DND-41 (cell line): ENCODE results near the gene LARP1B.

Experiments
- ATAC-seq: fragments of 200-7000 bp; cut with Tn5 transposase; 3 replicates; pipeline ENCODE4 v1.9.1; 2021; ENCODE audit warnings: low read depth; ENCODE audit not compliant: insufficient read depth
- DNase-seq: peaks from one replicate; pipeline ENCODE4 v3.0.0-alpha.2; 2020
- H2AFZ ChIP-seq: 2 replicates; pipeline ENCODE4 v1.6.0; 2012; ENCODE audit warnings: low read depth, low read length
- H3K27ac ChIP-seq: 2 replicates; pipeline ENCODE4 v1.5.1; 2012; ENCODE audit warnings: low read length, inconsistent platforms
- H3K27me3 ChIP-seq: fragments of 200-600 bp; sonication (generic); 2 replicates; pipeline ENCODE4 v1.6.0; 2012; ENCODE audit warnings: low read length, mild to moderate bottlenecking, inconsistent platforms; ENCODE audit not compliant: insufficient read depth, poor library complexity
- H3K36me3 ChIP-seq: 2 replicates; pipeline ENCODE4 v1.5.1; 2012; ENCODE audit warnings: low read length, inconsistent platforms; ENCODE audit not compliant: insufficient read depth
- H3K4me1 ChIP-seq: 2 replicates; pipeline ENCODE4 v1.5.1; 2012; ENCODE audit warnings: mild to moderate bottlenecking, low read length; ENCODE audit not compliant: insufficient read depth
- H3K4me2 ChIP-seq: 2 replicates; pipeline ENCODE4 v1.6.0; 2012; ENCODE audit warnings: mild to moderate bottlenecking, moderate library complexity, low read length, inconsistent platforms; ENCODE audit not compliant: insufficient read depth
- H3K4me3 ChIP-seq, 2 experiments: fragments of 200-600 bp in 1 of 2; shearing (Covaris generic) in 1 of 2; 2 replicates each; pipeline ENCODE4 v1.5.1; 2012 to 2016; ENCODE audit warnings: inconsistent platforms in 2 of 2, low read length in 2 of 2, mild to moderate bottlenecking in 2 of 2, low read depth in 1 of 2, moderate library complexity in 1 of 2
- H3K79me2 ChIP-seq: 2 replicates; pipeline ENCODE4 v1.6.0; 2012; ENCODE audit warnings: low read length, inconsistent platforms; ENCODE audit not compliant: insufficient read depth
- H3K9ac ChIP-seq: 2 replicates; pipeline ENCODE4 v1.6.0; 2012; ENCODE audit warnings: low read depth, mild to moderate bottlenecking, inconsistent platforms, low read length, moderate library complexity
- H3K9me3 ChIP-seq: 2 replicates; pipeline ENCODE4 v1.5.1; 2012; ENCODE audit warnings: low read length, moderate library complexity, mild to moderate bottlenecking, inconsistent platforms; ENCODE audit not compliant: insufficient read depth, severe bottlenecking
- H4K20me1 ChIP-seq: 2 replicates; pipeline ENCODE4 v1.6.0; 2012; ENCODE audit warnings: low read length; ENCODE audit not compliant: insufficient read depth
- CTCF ChIP-seq: IDR thresholded peaks from 2 replicates; pipeline ENCODE4 v1.5.1; 2012; ENCODE audit warnings: borderline replicate concordance, low read length, moderate library complexity, mild to moderate bottlenecking; ENCODE audit not compliant: poor library complexity, severe bottlenecking; ENCODE audit errors: extremely low read depth
- EZH2 ChIP-seq: IDR thresholded peaks from 3 replicates; pipeline ENCODE4 v1.6.1; 2012; ENCODE audit warnings: borderline replicate concordance, low read depth, mild to moderate bottlenecking, moderate library complexity, low read length, inconsistent platforms; ENCODE audit not compliant: severe bottlenecking

The LARP1B gene

GRCh38 chr4:128228845-128229795, 168.0 kb downstream of the LARP1B start:
- no peak for ATAC-seq

GRCh38 chr4:128232719-128233118, 171.6 kb downstream of the LARP1B start:
- no peak overlapping the region for H3K4me2 ChIP-seq
- no peaks in the 10 kb centered on the region for H3K4me1 ChIP-seq
- no peaks in the 10 kb centered on the region for H4K20me1 ChIP-seq
- H3K79me2 ChIP-seq = no peaks in the 10 kb centered on the region
- no peak overlapping the region for H3K4me3 ChIP-seq
- TF ChIP-seq EZH2 = no peak
- no peak for TF ChIP-seq CTCF
- no peaks in the 10 kb centered on the region for H3K27me3 ChIP-seq
- H3K9me3 ChIP-seq = no peaks in the 10 kb centered on the region
- H3K9ac ChIP-seq = no peak overlapping the region
- no peak overlapping the region for H3K27ac ChIP-seq
- ATAC-seq = no peak
- no peaks in the 10 kb centered on the region for H3K36me3 ChIP-seq
- DNase-seq = no peak
- no peak overlapping the region for H2AFZ ChIP-seq

More at GRCh38 chr4:128228845-128229795, 168.0 kb downstream of the LARP1B start:
- no peak for DNase-seq
- Histone ChIP-seq H3K27me3 (no peaks in the 10 kb centered on the region), H3K9me3 (no peaks in the 10 kb centered on the region), H3K9ac (no peak overlapping the region), H3K27ac (no peak overlapping the region), H3K4me1 (no peaks in the 10 kb centered on the region), H3K36me3 (no peaks in the 10 kb centered on the region), H3K79me2 (no peaks in the 10 kb centered on the region), H2AFZ (no peak overlapping the region), H4K20me1 (no peaks in the 10 kb centered on the region), H3K4me2 (no peak overlapping the region), H3K4me3 (no peak overlapping the region)
- no peak for TF ChIP-seq CTCF
- no peak for TF ChIP-seq EZH2

- H3K9me3 ChIP-seq = no peaks in the 10 kb centered on the region
- H3K4me1 ChIP-seq = no peaks in the 10 kb centered on the region
- no peaks in the 10 kb centered on the region for H3K79me2 ChIP-seq
- H3K4me2 ChIP-seq = no peak overlapping the region
- no peak overlapping the region for H3K4me3 ChIP-seq
- H3K9ac ChIP-seq = no peak overlapping the region
- TF ChIP-seq EZH2 (no peak), CTCF (no peak)
- no peaks in the 10 kb centered on the region for H3K27me3 ChIP-seq
- no peaks in the 10 kb centered on the region for H3K36me3 ChIP-seq
- H4K20me1 ChIP-seq = no peaks in the 10 kb centered on the region
- DNase-seq = no peak
- no peak overlapping the region for H3K27ac ChIP-seq
- ATAC-seq = no peak
- no peak overlapping the region for H2AFZ ChIP-seq
Measured at GRCh38 chr4:128234836-128235235, 173.7 kb downstream of the LARP1B start.
